Liver (tissue), 9 donors: Measurements from ENCODE around the gene LMF1. TPM values are rescaled to one million over a fixed set of nuclear protein-coding genes. Genes with fewer than 3 reads are reported as not detected.

Source experiments
- DNase-seq: peaks from one replicate; pipeline ENCODE4 v3.0.0-alpha.2; 2017; ENCODE audit warnings: low spot score
- H3K27ac ChIP-seq, 2 donors: one replicate each; pipeline ENCODE4 v1.7.0; 2013; ENCODE audit warnings: inconsistent platforms in 2 of 2, low read length in 2 of 2, control low read depth in 1 of 2, low read depth in 1 of 2, mild to moderate bottlenecking in 1 of 2
- H3K27me3 ChIP-seq, 4 donors: one replicate each; pipeline versions ENCODE4 v1.6.1 to v1.7.0; 2013; ENCODE audit warnings: low read length in 3 of 4, inconsistent platforms in 1 of 4, mild to moderate bottlenecking in 1 of 4, moderate library complexity in 1 of 4; ENCODE audit not compliant: control insufficient read depth in 4 of 4, insufficient read depth in 4 of 4
- H3K36me3 ChIP-seq, 4 donors: one replicate each; pipeline versions ENCODE4 v1.6.1 to v1.7.0; 2013; ENCODE audit warnings: low read length in 3 of 4, mild to moderate bottlenecking in 3 of 4, low read depth in 1 of 4, moderate library complexity in 1 of 4; ENCODE audit not compliant: control insufficient read depth in 4 of 4, insufficient read depth in 3 of 4
- H3K4me1 ChIP-seq, 4 donors: one replicate each; pipeline versions ENCODE4 v1.6.1 to v1.7.0; 2013; ENCODE audit warnings: low read length in 3 of 4, mild to moderate bottlenecking in 3 of 4, moderate library complexity in 1 of 4; ENCODE audit not compliant: control insufficient read depth in 4 of 4, insufficient read depth in 4 of 4
- H3K4me3 ChIP-seq, 3 donors: one replicate each; pipeline versions ENCODE4 v1.6.1 to v1.7.0; 2013; ENCODE audit warnings: low read length in 3 of 3, control low read depth in 1 of 3, low read depth in 1 of 3, mild to moderate bottlenecking in 1 of 3
- H3K9ac ChIP-seq, 2 donors: one replicate each; pipeline ENCODE4 v1.7.0; 2013; ENCODE audit warnings: low read length in 2 of 2, mild to moderate bottlenecking in 2 of 2, moderate library complexity in 2 of 2, control low read depth in 1 of 2, low read depth in 1 of 2
- H3K9me3 ChIP-seq, 4 donors: one replicate each; pipeline versions ENCODE4 v1.6.1 to v1.7.0; 2013; ENCODE audit warnings: low read length in 3 of 4; ENCODE audit not compliant: control insufficient read depth in 4 of 4
- EGR1 ChIP-seq, 2 donors: IDR thresholded peaks; 2 replicates each; pipeline ENCODE4 v1.6.1; 2016 to 2018; ENCODE audit warnings: antibody characterized with exemption in 2 of 2, low read depth in 2 of 2
- FOXA1 ChIP-seq: IDR thresholded peaks from 2 replicates; pipeline ENCODE4 v1.6.1; 2016; ENCODE audit warnings: antibody characterized with exemption
- FOXA2 ChIP-seq: IDR thresholded peaks from 2 replicates; pipeline ENCODE4 v1.6.1; 2016; ENCODE audit warnings: antibody characterized with exemption
- GABPA ChIP-seq, 2 donors: IDR thresholded peaks in 1 of 2; conservative IDR thresholded peaks in 1 of 2; 2 replicates each; pipeline ENCODE4 v1.6.1; 2016; ENCODE audit warnings: antibody characterized with exemption in 2 of 2, mild to moderate bottlenecking in 1 of 2, moderate library complexity in 1 of 2
- HNF4A ChIP-seq, 2 donors: conservative IDR thresholded peaks; 2 replicates each; pipeline ENCODE4 v1.6.1; 2016; ENCODE audit warnings: antibody characterized with exemption in 2 of 2, mild to moderate bottlenecking in 2 of 2
- HNF4G ChIP-seq: IDR thresholded peaks from 2 replicates; pipeline ENCODE4 v1.6.1; 2016; ENCODE audit warnings: antibody characterized with exemption
- JUND ChIP-seq, 2 donors: IDR thresholded peaks; 2 replicates each; pipeline ENCODE4 v1.6.1; 2016; ENCODE audit warnings: antibody characterized with exemption in 2 of 2
- NR2F2 ChIP-seq: IDR thresholded peaks from 2 replicates; pipeline ENCODE4 v1.6.1; 2016; ENCODE audit warnings: antibody characterized with exemption
- RAD21 ChIP-seq, 2 donors: IDR thresholded peaks; 2 replicates each; pipeline ENCODE4 v1.6.1; 2016; ENCODE audit warnings: antibody characterized with exemption in 2 of 2, mild to moderate bottlenecking in 2 of 2
- REST ChIP-seq: IDR thresholded peaks from 2 replicates; pipeline ENCODE4 v1.6.1; 2016; ENCODE audit warnings: antibody characterized with exemption, mild to moderate bottlenecking
- RXRA ChIP-seq, 2 donors: IDR thresholded peaks; 2 replicates each; pipeline ENCODE4 v1.6.1; 2017 to 2018; ENCODE audit warnings: antibody characterized with exemption in 2 of 2, mild to moderate bottlenecking in 1 of 2
- SP1 ChIP-seq: IDR thresholded peaks from 2 replicates; pipeline ENCODE4 v1.6.1; 2018; ENCODE audit warnings: antibody characterized with exemption, mild to moderate bottlenecking
- TAF1 ChIP-seq: conservative IDR thresholded peaks from 2 replicates; pipeline ENCODE4 v1.6.1; 2016; ENCODE audit warnings: antibody characterized with exemption, mild to moderate bottlenecking
- YY1 ChIP-seq: IDR thresholded peaks from 2 replicates; pipeline ENCODE4 v1.6.1; 2016; ENCODE audit warnings: antibody characterized with exemption, mild to moderate bottlenecking
- WGBS: extraction: QIAGEN DNeasy Blood & Tissue Kit; methylation state at CpG from one replicate; pipeline ENCODE4 v1.1.7; 2013; 5-methylcytosine and 5-hydroxymethylcytosine counted together
- polyA plus RNA-seq, 2 donors: library from polyadenylated mRNA; stranded (reverse) in 1 of 2; unstranded in 1 of 2; fragments of 200-250 nt in 1 of 2; fragments of >200 nt in 1 of 2; fragmentation: Nextera tagmentation in 1 of 2; extraction: Ambion mirVana in 1 of 2; gene quantifications; one replicate each; pipeline versions ENCODE4 v1.2.1 to v1.2.3, GENCODE V29; 2013 to 2015
- total RNA-seq, 2 donors: library from RNA; depleted of rRNA; stranded (reverse); fragments of >200 nt; gene quantifications; one replicate each; pipeline ENCODE4 v1.2.3, GENCODE V29; 2014
- TF ChIP-seq, protein P1 (sequence below): IDR thresholded peaks from 2 replicates; pipeline ENCODE4 v1.6.1; 2016; ENCODE audit warnings: antibody characterized with exemption
- TF ChIP-seq, protein P2 (sequence below): IDR thresholded peaks from 2 replicates; pipeline ENCODE4 v1.6.1; 2016; ENCODE audit warnings: antibody characterized with exemption
- TF ChIP-seq, protein P3 (sequence below): fragments of 150-350 bp; IDR thresholded peaks from 2 replicates; pipeline ENCODE4 v1.5.1; 2017; ENCODE audit warnings: improper control_type of control experiment, low read depth, low read length; ENCODE audit not compliant: missing input control
- TF ChIP-seq, protein P4 (sequence below): IDR thresholded peaks from 2 replicates; pipeline ENCODE4 v1.6.1; 2016; ENCODE audit warnings: antibody characterized with exemption
- donor health status: healthy.
- donor health status: healthy.
- donor health status: healthy.
- donor health status: healthy.
- donor health status: healthy.

The LMF1 gene
- total and polyA plus RNA-seq, 4 donors, result 8.8 to 24.3 (median 12.6) TPM

- no peaks in the 10 kb centered on the region for H3K36me3 ChIP-seq
- 81% methylated on average over 14 of the region's 14 CpGs for WGBS
- no peaks in the 10 kb centered on the region for H3K9me3 ChIP-seq
- no peak for DNase-seq
- H3K27ac ChIP-seq, result no peak overlapping the region
- peaks cover 3 to 23% (median 9%) of the 10 kb centered on the region in 4 donors for H3K4me1 ChIP-seq
- no peak overlapping the region for H3K4me3 ChIP-seq
- no peak for TF ChIP-seq FOXA2
- TF ChIP-seq REST, result no peak
- TF ChIP-seq, protein P1, sequence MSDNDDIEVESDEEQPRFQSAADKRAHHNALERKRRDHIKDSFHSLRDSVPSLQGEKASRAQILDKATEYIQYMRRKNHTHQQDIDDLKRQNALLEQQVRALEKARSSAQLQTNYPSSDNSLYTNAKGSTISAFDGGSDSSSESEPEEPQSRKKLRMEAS, result no peak
- no peak for TF ChIP-seq RAD21 (IDR thresholded peaks at IDR 0.05)
- no peak for TF ChIP-seq EGR1 (IDR thresholded peaks at IDR 0.05; ENCODE audit: low read depth in 2 of 2)
- no peak for TF ChIP-seq YY1
- TF ChIP-seq, protein P2, sequence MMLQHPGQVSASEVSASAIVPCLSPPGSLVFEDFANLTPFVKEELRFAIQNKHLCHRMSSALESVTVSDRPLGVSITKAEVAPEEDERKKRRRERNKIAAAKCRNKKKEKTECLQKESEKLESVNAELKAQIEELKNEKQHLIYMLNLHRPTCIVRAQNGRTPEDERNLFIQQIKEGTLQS, result no peak
- no peak for TF ChIP-seq TAF1
- TF ChIP-seq RXRA (IDR thresholded peaks at IDR 0.05), result no peak
- TF ChIP-seq SP1, result no peak
- TF ChIP-seq HNF4A (conservative IDR thresholded peaks at IDR 0.05), result no peak
- no peak for TF ChIP-seq JUND (IDR thresholded peaks at IDR 0.05)
- TF ChIP-seq NR2F2, result no peak
- no peak for TF ChIP-seq GABPA (IDR thresholded peaks at IDR 0.05 in 1 of 2, conservative IDR thresholded peaks at IDR 0.05 in 1 of 2)
- no peak for TF ChIP-seq HNF4G
- TF ChIP-seq FOXA1, result no peak
- TF ChIP-seq, protein P3, sequence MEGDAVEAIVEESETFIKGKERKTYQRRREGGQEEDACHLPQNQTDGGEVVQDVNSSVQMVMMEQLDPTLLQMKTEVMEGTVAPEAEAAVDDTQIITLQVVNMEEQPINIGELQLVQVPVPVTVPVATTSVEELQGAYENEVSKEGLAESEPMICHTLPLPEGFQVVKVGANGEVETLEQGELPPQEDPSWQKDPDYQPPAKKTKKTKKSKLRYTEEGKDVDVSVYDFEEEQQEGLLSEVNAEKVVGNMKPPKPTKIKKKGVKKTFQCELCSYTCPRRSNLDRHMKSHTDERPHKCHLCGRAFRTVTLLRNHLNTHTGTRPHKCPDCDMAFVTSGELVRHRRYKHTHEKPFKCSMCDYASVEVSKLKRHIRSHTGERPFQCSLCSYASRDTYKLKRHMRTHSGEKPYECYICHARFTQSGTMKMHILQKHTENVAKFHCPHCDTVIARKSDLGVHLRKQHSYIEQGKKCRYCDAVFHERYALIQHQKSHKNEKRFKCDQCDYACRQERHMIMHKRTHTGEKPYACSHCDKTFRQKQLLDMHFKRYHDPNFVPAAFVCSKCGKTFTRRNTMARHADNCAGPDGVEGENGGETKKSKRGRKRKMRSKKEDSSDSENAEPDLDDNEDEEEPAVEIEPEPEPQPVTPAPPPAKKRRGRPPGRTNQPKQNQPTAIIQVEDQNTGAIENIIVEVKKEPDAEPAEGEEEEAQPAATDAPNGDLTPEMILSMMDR, result no peak
- TF ChIP-seq, protein P4, sequence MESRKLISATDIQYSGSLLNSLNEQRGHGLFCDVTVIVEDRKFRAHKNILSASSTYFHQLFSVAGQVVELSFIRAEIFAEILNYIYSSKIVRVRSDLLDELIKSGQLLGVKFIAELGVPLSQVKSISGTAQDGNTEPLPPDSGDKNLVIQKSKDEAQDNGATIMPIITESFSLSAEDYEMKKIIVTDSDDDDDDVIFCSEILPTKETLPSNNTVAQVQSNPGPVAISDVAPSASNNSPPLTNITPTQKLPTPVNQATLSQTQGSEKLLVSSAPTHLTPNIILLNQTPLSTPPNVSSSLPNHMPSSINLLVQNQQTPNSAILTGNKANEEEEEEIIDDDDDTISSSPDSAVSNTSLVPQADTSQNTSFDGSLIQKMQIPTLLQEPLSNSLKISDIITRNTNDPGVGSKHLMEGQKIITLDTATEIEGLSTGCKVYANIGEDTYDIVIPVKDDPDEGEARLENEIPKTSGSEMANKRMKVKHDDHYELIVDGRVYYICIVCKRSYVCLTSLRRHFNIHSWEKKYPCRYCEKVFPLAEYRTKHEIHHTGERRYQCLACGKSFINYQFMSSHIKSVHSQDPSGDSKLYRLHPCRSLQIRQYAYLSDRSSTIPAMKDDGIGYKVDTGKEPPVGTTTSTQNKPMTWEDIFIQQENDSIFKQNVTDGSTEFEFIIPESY, result no peak
- H3K27me3 ChIP-seq, result peaks cover 0 to 3% (median 1%) of the 10 kb centered on the region in 4 donors
- H3K9ac ChIP-seq, result no peak overlapping the region
Measured at GRCh38 chr16:979147-979546, 8.4 kb upstream of the LMF1 start.
